Lung (tissue), 12 donors: ENCODE data around the gene KLRF2. TPM values are rescaled to one million over a fixed set of nuclear protein-coding genes. Genes with fewer than 3 reads are reported as not detected.

Experiments used
- ATAC-seq: fragments of 200-7000 bp; cut with Tn5 transposase; one replicate; pipeline ENCODE4 v1.9.1; 2020; ENCODE audit warnings: moderate number of reproducible peaks; ENCODE audit not compliant: insufficient read depth, low FRiP score
- DNase-seq, 3 donors: peaks; one replicate each; pipeline ENCODE4 v3.0.0-alpha.2; 2013 to 2017
- H3K27ac ChIP-seq, 2 donors: one replicate each; pipeline ENCODE4 v1.5.1; 2013; ENCODE audit warnings: mild to moderate bottlenecking in 2 of 2, moderate library complexity in 2 of 2, control low read depth in 1 of 2, inconsistent platforms in 1 of 2, low read depth in 1 of 2, low read length in 1 of 2
- H3K27me3 ChIP-seq, 3 donors: one replicate each; pipeline ENCODE4 v1.5.1; 2013; ENCODE audit warnings: low read length in 2 of 3; ENCODE audit not compliant: control insufficient read depth in 3 of 3, insufficient read depth in 3 of 3
- H3K36me3 ChIP-seq, 4 donors: one replicate each; pipeline ENCODE4 v1.5.1; 2013; ENCODE audit warnings: low read length in 4 of 4, mild to moderate bottlenecking in 1 of 4, moderate library complexity in 1 of 4; ENCODE audit not compliant: control insufficient read depth in 4 of 4, insufficient read depth in 4 of 4
- H3K4me1 ChIP-seq, 5 donors: one replicate each; pipeline ENCODE4 v1.5.1; 2013; ENCODE audit warnings: low read length in 5 of 5, mild to moderate bottlenecking in 2 of 5, moderate library complexity in 1 of 5; ENCODE audit not compliant: control insufficient read depth in 5 of 5, insufficient read depth in 5 of 5
- H3K4me3 ChIP-seq: one replicate; pipeline ENCODE4 v1.5.1; 2013; ENCODE audit warnings: mild to moderate bottlenecking, control low read depth, moderate library complexity
- H3K9ac ChIP-seq, 2 donors: one replicate each; pipeline ENCODE4 v1.5.1; 2013; ENCODE audit warnings: low read length in 2 of 2, control low read depth in 1 of 2; ENCODE audit not compliant: insufficient read depth in 1 of 2
- H3K9me3 ChIP-seq, 4 donors: one replicate each; pipeline ENCODE4 v1.5.1; 2013; ENCODE audit warnings: low read length in 3 of 4, mild to moderate bottlenecking in 1 of 4, moderate library complexity in 1 of 4; ENCODE audit not compliant: control insufficient read depth in 4 of 4, insufficient read depth in 3 of 4
- CTCF ChIP-seq: IDR thresholded peaks from 2 replicates; pipeline ENCODE4 v1.5.1; 2012; ENCODE audit warnings: mild to moderate bottlenecking; ENCODE audit errors: control extremely low read depth, extremely low read depth
- WGBS, 2 donors: extraction: QIAGEN DNeasy Blood & Tissue Kit; methylation state at CpG; one replicate each; pipeline ENCODE4 v1.1.7; 2013; 5-methylcytosine and 5-hydroxymethylcytosine counted together
- polyA plus RNA-seq, 2 donors: library from polyadenylated mRNA; stranded (reverse); fragments of 200-250 nt; gene quantifications; one replicate each; pipeline ENCODE4 v1.2.1, GENCODE V29; 2013
- total RNA-seq, 2 donors: library from RNA; depleted of rRNA in 1 of 2; stranded (reverse); fragments of >200 nt in 1 of 2; gene quantifications; one replicate each; pipeline ENCODE4 v1.2.1, GENCODE V29; 2014 to 2021
- donor health status: control.
- donor health status: control.
- donor health status: Bipolar disorder and iron deficiency.
- donor health status: healthy.
- donor health status: DM: yes; HTN: yes; CAD: no.

The KLRF2 gene
- total and polyA plus RNA-seq, 4 donors, result not detected

GRCh38 chr12:9906873-9907272 is 25.6 kb downstream of the KLRF2 start:
- no peak overlapping the region for H3K4me3 ChIP-seq
- ATAC-seq (peak; percentile 19), DNase-seq (no peak)
- no peaks in the 10 kb centered on the region for H3K27me3 ChIP-seq
- no peak overlapping the region for H3K27ac ChIP-seq
- no peak for TF ChIP-seq CTCF
- WGBS, 2 donors, result 58 to 68% methylated on average over 2 of the region's 2 CpGs
- peaks cover 0 to 15% (median 11%) of the 10 kb centered on the region in 4 donors for H3K9me3 ChIP-seq
- H3K9ac ChIP-seq, result no peak overlapping the region
- no peaks in the 10 kb centered on the region for H3K4me1 ChIP-seq
- no peaks in the 10 kb centered on the region for H3K36me3 ChIP-seq

GRCh38 chr12:9907769-9908168 is 26.5 kb downstream of the KLRF2 start:
- H3K27ac ChIP-seq, result no peak overlapping the region
- no peak overlapping the region for H3K4me3 ChIP-seq
- no peak for DNase-seq
- H3K9me3 ChIP-seq, result peaks cover 0 to 16% (median 11%) of the 10 kb centered on the region in 4 donors
- 95 to 96% methylated on average over 7 of the region's 7 CpGs for WGBS, 2 donors
- TF ChIP-seq CTCF, result no peak
- H3K9ac ChIP-seq, result no peak overlapping the region
- no peaks in the 10 kb centered on the region for H3K4me1 ChIP-seq
- ATAC-seq, result no peak
- H3K27me3 ChIP-seq, result no peaks in the 10 kb centered on the region
- no peaks in the 10 kb centered on the region for H3K36me3 ChIP-seq

GRCh38 chr12:9908350-9908749 is 27.1 kb downstream of the KLRF2 start:
- H3K4me3 ChIP-seq, result no peak overlapping the region
- H3K27me3 ChIP-seq, result no peaks in the 10 kb centered on the region
- ATAC-seq, result no peak
- H3K4me1 ChIP-seq, result no peaks in the 10 kb centered on the region
- WGBS, 2 donors, result 84 to 96% methylated on average over 4 of the region's 4 CpGs
- H3K27ac ChIP-seq, result no peak overlapping the region
- no peaks in the 10 kb centered on the region for H3K36me3 ChIP-seq
- H3K9ac ChIP-seq, result no peak overlapping the region
- TF ChIP-seq CTCF, result no peak
- DNase-seq, result no peak
- peaks cover 0 to 16% (median 11%) of the 10 kb centered on the region in 4 donors for H3K9me3 ChIP-seq

GRCh38 chr12:9909724-9910123 is 28.4 kb downstream of the KLRF2 start:
- H3K27ac ChIP-seq, result no peak overlapping the region
- H3K4me1 ChIP-seq, result no peaks in the 10 kb centered on the region
- no peak for DNase-seq
- H3K4me3 ChIP-seq, result no peak overlapping the region
- no peak for ATAC-seq
- H3K27me3 ChIP-seq, result no peaks in the 10 kb centered on the region
- no peak for TF ChIP-seq CTCF
- no peaks in the 10 kb centered on the region for H3K36me3 ChIP-seq
- H3K9ac ChIP-seq, result no peak overlapping the region
- H3K9me3 ChIP-seq, result peaks cover 0 to 16% (median 10%) of the 10 kb centered on the region in 4 donors
